Subcutaneous adipose tissue (tissue), 4 donors: ENCODE results near the gene RTTN. TPM values are rescaled to one million over a fixed set of nuclear protein-coding genes. Genes with fewer than 3 reads are reported as not detected.

Source experiments
- total RNA-seq, 4 donors: library from RNA; depleted of rRNA; stranded (reverse); fragments of >200 nt; gene quantifications; one replicate each; pipeline ENCODE4 v1.1.0, GENCODE V29; 2016
- TF ChIP-seq, protein P1 (sequence below): fragments of 450-650 bp; IDR thresholded peaks from one replicate; pipeline ENCODE4 v1.5.1; 2016; ENCODE audit warnings: low read depth, mild to moderate bottlenecking, control low read depth, antibody characterized with exemption, moderate library complexity

The RTTN gene
- total RNA-seq, 4 donors from 2014 or later, result 13.1 to 24.1 (median 19.9) TPM

DNA sequence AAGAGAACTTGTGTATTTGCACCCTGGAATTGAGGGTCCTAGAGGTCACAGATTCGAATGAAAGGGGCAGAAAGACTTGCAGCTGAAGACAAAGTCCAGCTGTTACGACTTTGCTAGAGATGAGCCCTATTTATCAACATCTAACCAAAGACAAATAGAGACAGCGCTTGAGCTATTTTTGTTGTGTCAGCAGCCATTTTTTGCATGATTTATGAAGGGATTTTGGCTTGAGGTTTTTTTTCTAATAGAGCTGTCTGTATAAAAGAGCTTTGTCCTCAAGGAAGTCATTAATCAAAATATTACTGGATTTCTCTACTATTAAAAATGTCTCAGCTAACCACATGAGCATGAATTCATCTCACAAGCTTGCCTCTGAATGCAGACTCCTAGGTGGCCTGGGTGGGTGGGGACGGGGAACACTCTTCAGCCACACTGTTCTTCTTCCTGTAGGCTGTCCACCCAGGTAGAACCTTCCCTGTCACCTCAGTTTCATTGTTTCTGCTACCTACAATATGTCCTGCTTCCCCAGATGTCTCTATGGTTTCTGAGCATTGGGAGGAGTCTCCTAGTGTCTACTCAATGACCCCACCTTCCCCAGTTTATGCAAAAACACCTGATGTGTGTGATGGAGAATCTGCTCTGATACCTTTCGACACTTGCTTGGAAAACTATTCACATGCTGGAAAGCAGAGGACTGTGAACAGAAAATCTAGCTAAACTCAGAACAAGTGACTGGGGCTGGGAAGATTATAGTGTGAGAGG, 250.6 kb downstream of the RTTN start:
- TF ChIP-seq, protein P1, sequence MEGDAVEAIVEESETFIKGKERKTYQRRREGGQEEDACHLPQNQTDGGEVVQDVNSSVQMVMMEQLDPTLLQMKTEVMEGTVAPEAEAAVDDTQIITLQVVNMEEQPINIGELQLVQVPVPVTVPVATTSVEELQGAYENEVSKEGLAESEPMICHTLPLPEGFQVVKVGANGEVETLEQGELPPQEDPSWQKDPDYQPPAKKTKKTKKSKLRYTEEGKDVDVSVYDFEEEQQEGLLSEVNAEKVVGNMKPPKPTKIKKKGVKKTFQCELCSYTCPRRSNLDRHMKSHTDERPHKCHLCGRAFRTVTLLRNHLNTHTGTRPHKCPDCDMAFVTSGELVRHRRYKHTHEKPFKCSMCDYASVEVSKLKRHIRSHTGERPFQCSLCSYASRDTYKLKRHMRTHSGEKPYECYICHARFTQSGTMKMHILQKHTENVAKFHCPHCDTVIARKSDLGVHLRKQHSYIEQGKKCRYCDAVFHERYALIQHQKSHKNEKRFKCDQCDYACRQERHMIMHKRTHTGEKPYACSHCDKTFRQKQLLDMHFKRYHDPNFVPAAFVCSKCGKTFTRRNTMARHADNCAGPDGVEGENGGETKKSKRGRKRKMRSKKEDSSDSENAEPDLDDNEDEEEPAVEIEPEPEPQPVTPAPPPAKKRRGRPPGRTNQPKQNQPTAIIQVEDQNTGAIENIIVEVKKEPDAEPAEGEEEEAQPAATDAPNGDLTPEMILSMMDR, result no peak

DNA sequence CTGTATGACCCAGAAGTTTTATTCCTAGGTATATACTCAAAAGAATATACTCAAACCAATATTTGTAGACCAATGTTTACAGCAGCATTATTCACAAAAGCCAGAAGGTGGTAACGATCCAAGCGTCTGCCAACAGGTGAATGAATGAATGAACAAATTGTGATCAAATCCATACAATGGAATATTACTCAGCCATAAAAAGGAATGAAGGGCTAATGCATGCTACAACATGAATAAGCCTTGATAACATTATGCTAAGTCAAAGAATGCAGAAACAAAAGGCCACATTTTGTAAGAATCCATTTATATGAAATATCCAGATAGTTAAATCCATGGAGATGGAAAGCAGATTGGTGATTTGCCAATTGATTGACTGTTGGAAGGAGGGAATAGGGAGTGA, 252.3 kb downstream of the RTTN start:
- TF ChIP-seq, protein P1, result no peak

Other genes starting within 250 kb of the RTTN start
- gene SOCS6, start 83.4 kb upstream of the RTTN start, total RNA-seq, result 10 to 100 TPM; 11.5 to 18.2 (median 17.9) TPM